Measurements from ENCODE around the gene TNRC6C. TPM values are rescaled to one million over a fixed set of nuclear protein-coding genes. Genes with fewer than 3 reads are reported as not detected.

Gene TNRC6C
- polyA plus RNA-seq, 1 donor (not counting 4 experiments of a cell fraction or from before 2014, with no cell fraction given) = 0.34 TPM

GRCh38 chr17:78037280-78037679, 78.8 kb downstream of the TNRC6C start:
- Histone ChIP-seq H3K4me2 (ENCODE audit: control insufficient read depth, extremely low read depth, insufficient read depth, low read depth, low read length) (no peak overlapping the region), H3K4me1 (ENCODE audit: control insufficient read depth, extremely low read depth, insufficient read depth, low read length) (peaks cover 28% of the 10 kb centered on the region), H3K9me3 (ENCODE audit: control insufficient read depth, low read depth, low read length) (no peaks in the 10 kb centered on the region), H3K27ac (ENCODE audit: control insufficient read depth, insufficient read depth, low read length) (no peak overlapping the region), H3K36me3 (ENCODE audit: control insufficient read depth in 2 of 2, extremely low read depth in 1 of 2, insufficient read depth in 2 of 2, low read length in 2 of 2) (no peaks in the 10 kb centered on the region), H4K20me1 (ENCODE audit: control insufficient read depth, extremely low read depth, insufficient read depth, low read length) (no peaks in the 10 kb centered on the region), H2AFZ (ENCODE audit: control insufficient read depth, low read length) (no peak overlapping the region), H3K27me3 (ENCODE audit: control insufficient read depth, extremely low read depth, insufficient read depth, low read length) (no peaks in the 10 kb centered on the region), H3K9me1 (ENCODE audit: control insufficient read depth, extremely low read depth, insufficient read depth, low read length) (no peaks in the 10 kb centered on the region), H3K4me3 (ENCODE audit: control insufficient read depth in 2 of 3, extremely low read depth in 1 of 3, insufficient read depth in 2 of 3, low read depth in 1 of 3, low read length in 3 of 3) (no peak overlapping the region), H3K9ac (ENCODE audit: control insufficient read depth, extremely low read depth, insufficient read depth, low read length) (no peak overlapping the region), H3K79me2 (ENCODE audit: control insufficient read depth, insufficient read depth, low read length) (no peaks in the 10 kb centered on the region)
- dilution Hi-C loops (cut with MboI; ENCODE audit: extremely low pct_ligation_motif_present, low sequenced_read_pairs) = no loop called here
- no peak for TF ChIP-seq EZH2 (IDR thresholded peaks at IDR 0.05; ENCODE audit: low read length)
- TF ChIP-seq, protein P1, sequence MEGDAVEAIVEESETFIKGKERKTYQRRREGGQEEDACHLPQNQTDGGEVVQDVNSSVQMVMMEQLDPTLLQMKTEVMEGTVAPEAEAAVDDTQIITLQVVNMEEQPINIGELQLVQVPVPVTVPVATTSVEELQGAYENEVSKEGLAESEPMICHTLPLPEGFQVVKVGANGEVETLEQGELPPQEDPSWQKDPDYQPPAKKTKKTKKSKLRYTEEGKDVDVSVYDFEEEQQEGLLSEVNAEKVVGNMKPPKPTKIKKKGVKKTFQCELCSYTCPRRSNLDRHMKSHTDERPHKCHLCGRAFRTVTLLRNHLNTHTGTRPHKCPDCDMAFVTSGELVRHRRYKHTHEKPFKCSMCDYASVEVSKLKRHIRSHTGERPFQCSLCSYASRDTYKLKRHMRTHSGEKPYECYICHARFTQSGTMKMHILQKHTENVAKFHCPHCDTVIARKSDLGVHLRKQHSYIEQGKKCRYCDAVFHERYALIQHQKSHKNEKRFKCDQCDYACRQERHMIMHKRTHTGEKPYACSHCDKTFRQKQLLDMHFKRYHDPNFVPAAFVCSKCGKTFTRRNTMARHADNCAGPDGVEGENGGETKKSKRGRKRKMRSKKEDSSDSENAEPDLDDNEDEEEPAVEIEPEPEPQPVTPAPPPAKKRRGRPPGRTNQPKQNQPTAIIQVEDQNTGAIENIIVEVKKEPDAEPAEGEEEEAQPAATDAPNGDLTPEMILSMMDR (optimal IDR thresholded peaks at IDR 0.05 in 1 of 3, IDR thresholded peaks at IDR 0.05 in 1 of 3, conservative IDR thresholded peaks at IDR 0.05 in 1 of 3; ENCODE audit: extremely low read depth in 1 of 3, insufficient read depth in 2 of 3, low read length in 3 of 3) = no peak
- no peak for FAIRE-seq
- no peak for DNase-seq (ENCODE audit: low read depth, low spot score)

DNA sequence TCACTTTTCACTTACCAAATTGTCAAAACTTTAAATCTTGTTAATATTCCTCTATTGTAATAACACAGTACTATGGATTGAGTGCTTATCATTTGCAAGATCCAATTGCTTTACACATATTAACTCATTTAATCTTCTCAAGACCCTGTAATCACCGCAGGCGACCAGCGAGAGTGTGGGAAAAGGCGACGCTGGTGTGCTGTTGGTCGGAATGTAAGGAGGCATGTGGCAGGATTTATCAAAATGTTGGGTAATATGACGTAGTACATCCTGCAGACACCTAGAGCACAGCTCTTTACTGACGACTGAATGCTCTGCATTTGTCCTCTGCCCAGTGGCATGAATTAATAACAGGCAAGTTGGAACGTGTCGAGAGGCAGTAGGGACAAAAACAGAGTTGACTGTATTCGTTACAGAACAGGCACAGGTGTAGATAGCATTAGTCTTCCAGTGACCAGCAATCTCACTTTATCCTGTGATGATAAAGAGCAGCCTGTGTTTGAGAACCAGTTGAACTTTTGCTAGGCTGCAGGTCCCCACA, 80.3 kb downstream of the TNRC6C start:
- H3K79me2 ChIP-seq (ENCODE audit: control insufficient read depth, insufficient read depth, low read length) = no peaks in the 10 kb centered on the region
- no peaks in the 10 kb centered on the region for H3K9me3 ChIP-seq (ENCODE audit: control insufficient read depth, low read depth, low read length)
- no peak overlapping the region for H2AFZ ChIP-seq (ENCODE audit: control insufficient read depth, low read length)
- no peaks in the 10 kb centered on the region for H3K9me1 ChIP-seq (ENCODE audit: control insufficient read depth, extremely low read depth, insufficient read depth, low read length)
- FAIRE-seq (no peak), DNase-seq (ENCODE audit: low read depth, low spot score) (no peak)
- H3K27me3 ChIP-seq (ENCODE audit: control insufficient read depth, extremely low read depth, insufficient read depth, low read length) = no peaks in the 10 kb centered on the region
- H3K4me2 ChIP-seq (ENCODE audit: control insufficient read depth, extremely low read depth, insufficient read depth, low read depth, low read length) = peak overlapping the region; percentile 2
- H3K4me3 ChIP-seq (ENCODE audit: control insufficient read depth in 2 of 3, extremely low read depth in 1 of 3, insufficient read depth in 2 of 3, low read depth in 1 of 3, low read length in 3 of 3) = no peak overlapping the region
- dilution Hi-C loops (cut with MboI; ENCODE audit: extremely low pct_ligation_motif_present, low sequenced_read_pairs) = no loop called here
- H3K4me1 ChIP-seq (ENCODE audit: control insufficient read depth, extremely low read depth, insufficient read depth, low read length) = peaks cover 28% of the 10 kb centered on the region
- TF ChIP-seq, protein P1 (optimal IDR thresholded peaks at IDR 0.05 in 1 of 3, IDR thresholded peaks at IDR 0.05 in 1 of 3, conservative IDR thresholded peaks at IDR 0.05 in 1 of 3; ENCODE audit: extremely low read depth in 1 of 3, insufficient read depth in 2 of 3, low read length in 3 of 3) = no peak
- TF ChIP-seq EZH2 (IDR thresholded peaks at IDR 0.05; ENCODE audit: low read length) = no peak
- no peaks in the 10 kb centered on the region for H4K20me1 ChIP-seq (ENCODE audit: control insufficient read depth, extremely low read depth, insufficient read depth, low read length)
- H3K9ac ChIP-seq (ENCODE audit: control insufficient read depth, extremely low read depth, insufficient read depth, low read length) = no peak overlapping the region
- no peaks in the 10 kb centered on the region for H3K36me3 ChIP-seq (ENCODE audit: control insufficient read depth in 2 of 2, extremely low read depth in 1 of 2, insufficient read depth in 2 of 2, low read length in 2 of 2)
- H3K27ac ChIP-seq (ENCODE audit: control insufficient read depth, insufficient read depth, low read length) = no peak overlapping the region

Measured in keratinocyte (primary cell).